Thyroid gland (tissue), 4 donors: ENCODE results near the gene GLA. TPM values are rescaled to one million over a fixed set of nuclear protein-coding genes. Genes with fewer than 3 reads are reported as not detected.

Source experiments
- DNase-seq, 2 donors: peaks; one replicate each; pipeline ENCODE4 v3.0.0-alpha.2; 2019
- H3K27ac ChIP-seq, 3 donors: fragments of 200-600 bp; sonication (generic); 1 replicate in 2 of 3; 2 replicates in 1 of 3; pipeline ENCODE4 v1.5.1; 2016 to 2019; ENCODE audit warnings: mild to moderate bottlenecking in 1 of 3, moderate library complexity in 1 of 3
- H3K27me3 ChIP-seq: fragments of 200-600 bp; sonication (generic); one replicate; pipeline ENCODE4 v1.5.1; 2019
- H3K36me3 ChIP-seq, 2 donors: fragments of 200-600 bp; sonication (generic); one replicate each; pipeline ENCODE4 v1.5.1; 2016 to 2019
- H3K4me1 ChIP-seq, 2 donors: fragments of 200-600 bp; sonication (generic); one replicate each; pipeline ENCODE4 v1.5.1; 2017 to 2019
- H3K4me3 ChIP-seq, 3 donors: fragments of 200-600 bp; sonication (generic); replicated peaks in 1 of 3; 1 replicate in 2 of 3; 2 replicates in 1 of 3; pipeline ENCODE4 v1.5.1; 2016; ENCODE audit warnings: mild to moderate bottlenecking in 1 of 3
- H3K9me3 ChIP-seq: fragments of 200-600 bp; sonication (generic); one replicate; pipeline ENCODE4 v1.5.1; 2017
- CTCF ChIP-seq, 6 experiments: fragments of 200-600 bp in 3 of 6; fragments of 450-650 bp in 3 of 6; sonication (generic) in 3 of 6; IDR thresholded peaks; one replicate each; pipeline ENCODE4 v1.5.1; 2016 to 2019; ENCODE audit warnings: antibody characterized with exemption in 6 of 6, mild to moderate bottlenecking in 2 of 6, inconsistent platforms in 1 of 6, moderate library complexity in 1 of 6
- POLR2A ChIP-seq, 2 donors: fragments of 450-650 bp; IDR thresholded peaks; one replicate each; pipeline ENCODE4 v1.6.1; 2017; ENCODE audit warnings: antibody characterized with exemption in 2 of 2, mild to moderate bottlenecking in 2 of 2, moderate library complexity in 1 of 2
- WGBS, 2 donors: methylation state at CpG; one replicate each; pipeline ENCODE4 v1.1.5; 2017; 5-methylcytosine and 5-hydroxymethylcytosine counted together
- intact Hi-C: fragments of 100-400 bp; cut with DNase I; formaldehyde crosslinking; loops from one replicate; pipeline ENCODE4 v1.15.1; 2023
- total RNA-seq, 4 donors: library from RNA; depleted of rRNA; stranded (reverse); fragments of >200 nt; gene quantifications; one replicate each; pipeline ENCODE4 v1.2.3, GENCODE V29; 2016

Gene GLA
- total RNA-seq, 4 donors from 2014 or later, result 16.5 to 37.5 (median 26.8) TPM

- no peaks in the 10 kb centered on the region for H3K9me3 ChIP-seq
- 86 to 90% methylated on average over 10 to 11 of the region's 11 CpGs for WGBS, 2 donors
- no peaks in the 10 kb centered on the region for H3K27me3 ChIP-seq
- H3K36me3 ChIP-seq, result no peaks in the 10 kb centered on the region
- H3K27ac ChIP-seq, result no peak overlapping the region
- no peak for DNase-seq
- no peak overlapping the region for H3K4me3 ChIP-seq
- intact Hi-C loops, result no loop called here
- no peaks in the 10 kb centered on the region for H3K4me1 ChIP-seq
- TF ChIP-seq POLR2A (IDR thresholded peaks at IDR 0.05) (no peak), CTCF (IDR thresholded peaks at IDR 0.05) (no peak)
These were observed 14.0 kb downstream of the GLA start for GRCh38 chrX:101393530-101394305.

GRCh38 chrX:101391831-101392230 is 15.9 kb downstream of the GLA start:
- intact Hi-C loops, result no loop called here
- H3K4me1 ChIP-seq, result no peaks in the 10 kb centered on the region
- TF ChIP-seq CTCF (IDR thresholded peaks at IDR 0.05), result no peak
- TF ChIP-seq POLR2A (IDR thresholded peaks at IDR 0.05), result no peak

GRCh38 chrX:101390664-101391525 is 16.8 kb downstream of the GLA start, which contains the start of gene RPL36A:
TSS of gene RPL36A (plus strand) at chrX:101391011. CDS start at chrX:101391044, 33 bp downstream.
- DNase-seq, result peak; percentile 84
- peak within 1 kb of the TSS; percentile 30 to 69 (median 58) for H3K27ac ChIP-seq
- H3K27me3 ChIP-seq, result no peaks in the 10 kb centered on the region
- peak within 1 kb of the TSS; percentile 9 to 51 (median 30) for H3K4me3 ChIP-seq
- no peaks in the 10 kb centered on the region for H3K9me3 ChIP-seq
- TF ChIP-seq CTCF (IDR thresholded peaks at IDR 0.05) (peak in 4 of 6 experiments; percentile 51 to 69 (median 64)), POLR2A (IDR thresholded peaks at IDR 0.05) (peak in 1 of 2 donors; percentile 77)
- intact Hi-C loops, result no loop called here
- H3K36me3 ChIP-seq, result no peaks in the 10 kb centered on the region
- no peaks in the 10 kb centered on the region for H3K4me1 ChIP-seq
- 1% methylated on average over 13 to 20 of the region's 47 CpGs for WGBS, 2 donors

More at GRCh38 chrX:101391831-101392230, 15.9 kb downstream of the GLA start:
- H3K9me3 ChIP-seq, result no peaks in the 10 kb centered on the region
- H3K27me3 ChIP-seq, result no peaks in the 10 kb centered on the region
- no peak for DNase-seq
- 49 to 50% methylated on average over 6 of the region's 6 CpGs for WGBS, 2 donors
- H3K27ac ChIP-seq, result peak overlapping the region in 2 of 3 donors; percentile 58 to 69
- peak overlapping the region in 1 of 3 donors; percentile 30 for H3K4me3 ChIP-seq
- H3K36me3 ChIP-seq, result no peaks in the 10 kb centered on the region

- no peaks in the 10 kb centered on the region for H3K4me1 ChIP-seq
- TF ChIP-seq CTCF (IDR thresholded peaks at IDR 0.05), result no peak
- TF ChIP-seq POLR2A (IDR thresholded peaks at IDR 0.05), result no peak
- intact Hi-C loops, result no loop called here
- no peaks in the 10 kb centered on the region for H3K27me3 ChIP-seq
- no peak overlapping the region for H3K27ac ChIP-seq
- 91 to 95% methylated on average over 3 of the region's 3 CpGs for WGBS, 2 donors
- no peak overlapping the region for H3K4me3 ChIP-seq
- H3K36me3 ChIP-seq, result no peaks in the 10 kb centered on the region
- DNase-seq, result no peak
- H3K9me3 ChIP-seq, result no peaks in the 10 kb centered on the region
These were observed 19.1 kb downstream of the GLA start for GRCh38 chrX:101388604-101389003.
